GM19452 (cell line): Measurements from ENCODE around the gene IRF1.

ENCODE experiments used
- ATAC-seq: cut with Tn5 transposase; IDR thresholded peaks from one replicate; pipeline ENCODE4 v1.9.1; 2021; ENCODE audit not compliant: unreplicated experiment

The IRF1 gene

GRCh38 chr5:132500931-132501628 lies 10.5 kb upstream of the IRF1 start:
- ATAC-seq: peak; percentile 31

DNA sequence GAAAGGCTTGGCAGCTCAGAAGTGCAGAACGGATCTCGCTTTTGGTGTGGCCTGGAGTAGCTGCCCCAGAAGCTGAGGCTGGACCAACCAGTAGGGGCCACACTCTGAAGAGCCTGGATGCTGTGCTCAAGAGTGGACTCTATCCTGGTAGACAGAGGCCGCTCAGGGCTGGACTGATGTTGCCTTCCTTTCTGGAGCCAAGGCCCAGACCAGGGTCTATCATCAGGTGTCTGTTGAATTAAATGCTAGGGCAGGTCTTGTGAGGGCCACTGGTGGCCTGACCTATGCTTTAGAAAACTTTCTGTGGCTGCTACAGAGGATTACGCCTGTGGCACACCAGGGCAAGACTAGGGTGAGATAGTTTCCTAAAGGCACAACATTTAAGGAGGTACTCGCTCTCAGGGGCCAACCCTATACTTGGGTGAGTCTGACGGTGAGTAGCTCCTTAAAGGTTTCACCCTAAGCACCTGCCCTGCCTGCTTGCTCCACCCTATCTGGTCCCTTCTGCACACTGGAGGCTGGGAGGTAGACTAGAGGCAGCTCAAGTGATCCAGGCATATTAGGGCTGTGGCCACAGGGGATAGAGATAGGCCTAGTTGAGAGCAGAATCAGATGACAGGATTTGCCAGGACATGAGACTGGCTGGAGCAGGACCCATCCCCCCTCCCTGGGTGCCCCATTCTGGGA lies 9.8 kb upstream of the IRF1 start:
- ATAC-seq: no peak

GRCh38 chr5:132499440-132500243 lies 9.1 kb upstream of the IRF1 start:
- ATAC-seq: no peak

GRCh38 chr5:132498686-132499271 lies 8.2 kb upstream of the IRF1 start:
- ATAC-seq: no peak

- ATAC-seq: no peak
These were observed 7.6 kb upstream of the IRF1 start for GRCh38 chr5:132498152-132498551.

DNA sequence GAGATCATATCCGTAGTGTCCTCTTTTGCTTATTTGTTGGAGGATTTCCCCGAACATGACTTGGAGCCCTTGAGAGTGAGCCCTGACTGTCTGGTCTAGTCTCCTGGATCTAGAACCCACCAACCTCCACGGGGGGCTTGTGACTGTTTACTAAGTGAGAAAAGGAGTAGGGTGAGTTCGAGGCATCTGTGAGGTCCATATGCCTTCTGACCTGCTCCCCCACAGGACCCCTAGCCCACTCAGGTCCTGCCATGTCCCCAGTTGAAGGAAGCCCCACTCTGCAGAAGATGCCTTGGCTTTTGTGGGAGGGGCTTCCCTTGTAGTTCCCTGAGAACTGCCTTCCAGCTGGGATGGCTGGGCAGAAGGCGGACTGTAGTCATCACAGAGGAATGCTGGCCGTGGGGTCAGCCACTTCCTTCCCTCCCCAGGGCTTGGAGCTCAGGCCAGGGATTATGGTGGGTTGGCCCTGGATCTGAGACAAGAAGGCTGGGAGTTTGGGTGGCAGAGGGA lies 7.0 kb upstream of the IRF1 start:
- ATAC-seq: no peak

GRCh38 chr5:132496631-132497487 lies 6.3 kb upstream of the IRF1 start:
- ATAC-seq: peak; percentile 40

- ATAC-seq: peak; percentile 43
These were observed 5.6 kb upstream of the IRF1 start for GRCh38 chr5:132496191-132496630.

DNA sequence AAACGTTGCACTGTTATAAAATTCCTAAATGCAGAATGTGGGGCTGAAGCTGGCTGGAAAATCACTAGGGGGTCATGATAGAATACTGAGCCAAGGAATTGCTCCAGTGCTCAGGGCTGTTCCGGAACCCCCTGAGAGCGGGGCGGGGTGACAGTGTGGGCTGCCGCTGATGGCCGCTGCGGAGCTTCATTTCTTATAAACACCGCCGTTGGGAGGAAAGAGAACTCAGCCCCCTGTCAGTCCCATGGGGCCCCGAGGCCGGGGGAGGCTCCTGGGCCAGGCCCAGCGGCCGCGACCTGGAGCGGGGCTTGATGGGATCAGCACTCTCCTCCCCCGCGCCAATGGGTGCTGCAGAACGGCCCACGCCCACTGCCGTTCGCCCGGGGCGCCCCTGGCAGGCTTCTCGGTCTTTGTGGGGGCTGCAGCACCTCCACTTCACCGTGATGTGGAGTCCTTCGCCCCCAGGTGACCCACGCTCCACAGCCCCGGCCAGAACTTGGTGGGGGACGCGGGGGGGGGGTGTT lies 5.2 kb upstream of the IRF1 start:
- ATAC-seq: peak; percentile 28

GRCh38 chr5:132493821-132494220 lies 3.2 kb upstream of the IRF1 start:
- no peak for ATAC-seq

- no peak for ATAC-seq
These were observed 2.7 kb upstream of the IRF1 start for GRCh38 chr5:132493241-132493640.

DNA sequence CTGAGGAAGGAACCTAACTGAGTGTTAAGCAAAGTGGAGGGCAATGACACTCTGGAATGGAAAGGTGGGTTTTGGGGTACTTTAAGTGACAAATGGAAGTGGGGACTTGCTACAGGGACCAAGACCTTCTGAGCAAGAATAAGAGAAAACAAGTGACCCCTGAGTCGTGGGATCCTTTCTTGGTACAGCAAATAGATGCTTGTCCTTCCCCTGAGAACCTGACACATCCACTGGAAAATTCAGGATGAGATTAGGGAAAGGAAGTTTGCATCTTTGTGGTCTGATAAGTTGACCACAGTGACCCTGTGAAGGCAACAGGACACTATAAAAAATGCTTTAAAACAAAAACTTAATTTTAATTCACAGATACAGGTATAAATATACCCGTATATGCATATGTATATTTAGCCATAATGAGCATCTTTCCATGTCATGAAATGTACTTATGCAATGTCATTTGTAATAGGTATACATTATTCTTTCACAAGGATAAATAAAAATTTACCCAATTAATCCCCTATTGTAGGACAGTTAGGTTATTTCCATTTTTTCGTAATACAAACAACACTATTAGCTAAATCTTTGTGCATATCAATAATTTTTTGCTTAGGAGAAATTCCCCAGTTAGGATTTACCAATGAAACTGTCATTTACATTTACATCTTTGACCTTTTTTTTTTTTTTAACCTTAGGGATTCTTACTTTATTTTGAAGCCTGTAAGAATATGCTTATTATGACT lies 2.0 kb upstream of the IRF1 start:
- no peak for ATAC-seq

- peak; percentile 26 for ATAC-seq
These were observed 1.1 kb upstream of the IRF1 start for GRCh38 chr5:132491368-132492364.

DNA sequence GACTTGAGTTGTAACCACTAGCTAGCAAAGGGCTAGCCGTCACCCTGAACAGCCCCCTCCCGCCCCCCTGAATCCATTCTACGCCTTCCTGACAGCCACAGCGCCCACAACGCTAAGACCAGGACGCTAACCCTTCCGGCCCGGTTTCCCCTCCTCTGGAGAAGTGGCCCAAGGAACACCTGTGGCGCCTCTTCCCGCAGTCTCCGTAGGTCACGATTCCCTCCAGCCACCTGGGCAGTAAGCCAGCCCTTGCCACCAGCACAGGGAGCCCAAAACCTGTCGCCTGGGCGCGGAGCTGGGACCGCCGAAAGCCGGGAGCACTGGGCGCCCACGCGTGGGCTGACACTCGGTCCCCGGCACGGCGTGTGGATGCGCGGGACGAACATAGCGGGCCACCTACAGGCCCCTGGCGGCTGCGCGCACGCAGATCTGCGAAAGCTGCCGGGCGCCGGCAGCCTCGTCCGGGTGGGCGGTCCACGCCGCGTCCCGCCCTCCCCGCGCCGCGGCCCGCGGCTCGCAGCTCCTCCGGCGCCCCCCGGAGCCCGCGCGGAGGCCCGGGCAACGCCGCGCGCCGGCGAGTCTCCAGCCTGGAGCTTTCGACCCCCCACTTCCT lies 596 bp downstream of the IRF1 start:
- peak; percentile 23 for ATAC-seq

GRCh38 chr5:132489051-132489770 lies 1.4 kb downstream of the IRF1 start:
- no peak for ATAC-seq

- ATAC-seq: no peak
These were observed 2.0 kb downstream of the IRF1 start for GRCh38 chr5:132488590-132488989.
